GM18873 (cell line): ENCODE measurements around the gene SMARCA5.

Source experiments
- ATAC-seq: cut with Tn5 transposase; IDR thresholded peaks from one replicate; pipeline ENCODE4 v1.9.1; 2021; ENCODE audit warnings: mild to moderate bottlenecking, moderate library complexity, moderate number of reproducible peaks; ENCODE audit not compliant: unreplicated experiment, low FRiP score

Gene SMARCA5

DNA sequence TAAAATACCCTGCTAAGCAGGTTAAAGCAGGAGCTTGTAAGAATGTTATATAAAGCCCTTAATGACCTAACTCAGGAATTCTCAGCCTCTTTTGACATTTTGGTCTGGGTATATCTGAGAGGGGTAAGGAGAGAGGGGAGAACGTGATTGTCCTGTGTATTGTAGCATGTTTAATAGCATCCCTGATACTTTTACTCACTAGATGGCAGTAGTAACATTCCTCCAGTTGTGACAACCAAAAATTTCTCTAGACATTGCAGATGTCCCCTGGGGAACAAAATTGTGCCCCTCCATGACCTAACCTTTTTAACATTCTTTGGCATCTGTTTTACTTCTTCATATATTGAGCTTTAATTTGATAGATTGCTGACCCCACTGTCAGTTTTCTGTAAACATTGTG lies 17.9 kb downstream of the SMARCA5 start:
- no peak for ATAC-seq

DNA sequence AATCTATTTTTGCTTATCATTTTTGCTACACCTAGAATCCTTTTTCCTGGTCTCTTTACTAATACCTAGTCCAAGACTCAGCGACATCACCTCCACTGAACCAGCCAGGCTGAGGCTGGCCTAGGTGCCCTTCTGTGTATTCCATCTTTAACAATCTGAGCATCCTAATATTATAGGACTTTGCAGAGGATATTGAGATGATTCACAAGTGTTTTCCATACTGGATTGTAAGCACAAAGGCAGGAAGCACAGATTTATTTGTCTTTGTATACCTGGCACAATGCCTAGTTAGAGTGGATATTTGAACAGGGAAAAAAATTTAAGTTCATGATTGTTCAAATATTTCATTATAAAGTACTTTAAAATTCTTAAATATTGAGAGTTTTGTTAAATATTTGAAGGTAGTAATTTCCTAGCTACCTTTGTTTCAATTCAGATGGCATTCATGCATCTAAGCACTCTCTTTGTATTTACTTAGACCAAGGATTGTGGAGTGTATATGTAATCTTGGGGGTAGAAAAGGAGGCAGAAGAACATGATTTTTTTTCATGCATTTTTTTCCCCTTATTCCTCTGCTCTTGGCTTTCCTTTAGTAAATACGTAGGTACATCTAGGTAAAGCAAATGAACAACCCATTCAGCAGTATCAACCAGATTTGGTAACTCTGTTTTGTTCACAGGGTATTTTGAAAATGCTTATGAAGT lies 18.4 kb downstream of the SMARCA5 start:
- no peak for ATAC-seq

DNA sequence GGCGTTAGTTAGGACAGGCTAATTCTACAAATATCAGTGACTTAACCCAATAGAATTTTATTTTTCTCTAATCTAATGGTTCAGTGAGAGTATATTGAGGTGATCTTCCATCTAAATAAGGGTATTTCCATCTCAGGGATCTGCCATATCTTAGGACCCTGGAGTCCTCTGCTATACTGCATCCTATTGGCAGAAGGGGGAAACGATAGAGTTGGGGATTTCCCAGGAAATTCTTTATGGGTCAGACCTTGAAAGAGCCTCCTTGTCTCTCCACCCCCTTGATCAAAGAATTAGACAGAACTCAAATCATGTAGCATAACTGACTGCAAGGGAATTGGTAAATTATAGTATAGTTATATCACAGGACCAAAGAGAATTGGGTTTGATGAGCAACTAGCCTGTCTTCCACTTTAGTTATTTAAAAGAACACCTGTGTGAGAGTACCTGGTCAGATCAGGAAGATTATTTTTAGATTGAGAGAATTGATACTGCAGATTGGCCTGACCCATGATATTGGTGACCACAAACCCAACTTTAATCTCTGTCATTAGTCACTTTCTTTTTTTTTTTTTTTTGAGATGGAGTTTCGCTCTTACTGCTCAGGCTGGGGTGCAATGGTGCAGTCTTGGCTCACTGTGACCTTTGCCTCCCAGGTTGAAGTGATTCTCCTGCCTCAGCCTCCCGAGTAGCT lies 25.6 kb downstream of the SMARCA5 start:
- ATAC-seq = no peak

DNA sequence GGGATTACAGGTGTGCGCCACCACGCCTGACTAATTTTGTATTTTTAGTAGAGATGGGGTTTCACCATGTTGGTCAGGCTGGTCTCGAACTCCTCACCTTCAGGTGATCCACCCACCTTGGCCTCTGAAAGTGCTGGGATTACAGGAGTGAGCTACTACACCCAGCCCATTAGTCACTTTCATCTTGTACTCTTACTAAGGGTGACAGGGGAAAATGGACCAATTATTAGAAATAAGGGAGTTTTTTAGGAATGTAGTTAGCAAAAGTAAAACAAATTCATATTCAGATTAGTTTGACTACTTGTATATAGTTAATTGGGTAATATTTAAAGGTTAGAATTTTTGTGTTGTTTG lies 26.1 kb downstream of the SMARCA5 start:
- no peak for ATAC-seq

DNA sequence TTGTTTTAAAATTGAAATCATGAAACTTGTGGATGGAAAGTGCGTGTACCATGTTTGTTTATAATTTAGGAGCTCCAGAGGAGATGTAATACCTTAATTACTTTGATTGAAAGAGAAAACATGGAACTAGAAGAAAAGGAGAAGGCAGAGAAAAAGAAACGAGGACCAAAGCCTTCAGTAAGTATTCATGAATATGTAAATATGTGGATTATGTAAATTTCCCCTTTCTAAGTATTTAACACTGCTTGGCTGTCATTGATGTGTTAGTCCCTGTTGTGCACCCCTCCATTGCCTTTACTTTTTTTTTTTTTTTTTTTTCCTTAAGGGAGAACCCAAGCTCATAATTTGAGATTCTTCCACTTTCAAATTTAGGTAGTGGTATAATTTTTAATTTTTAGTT lies 36.4 kb downstream of the SMARCA5 start:
- ATAC-seq = no peak

DNA sequence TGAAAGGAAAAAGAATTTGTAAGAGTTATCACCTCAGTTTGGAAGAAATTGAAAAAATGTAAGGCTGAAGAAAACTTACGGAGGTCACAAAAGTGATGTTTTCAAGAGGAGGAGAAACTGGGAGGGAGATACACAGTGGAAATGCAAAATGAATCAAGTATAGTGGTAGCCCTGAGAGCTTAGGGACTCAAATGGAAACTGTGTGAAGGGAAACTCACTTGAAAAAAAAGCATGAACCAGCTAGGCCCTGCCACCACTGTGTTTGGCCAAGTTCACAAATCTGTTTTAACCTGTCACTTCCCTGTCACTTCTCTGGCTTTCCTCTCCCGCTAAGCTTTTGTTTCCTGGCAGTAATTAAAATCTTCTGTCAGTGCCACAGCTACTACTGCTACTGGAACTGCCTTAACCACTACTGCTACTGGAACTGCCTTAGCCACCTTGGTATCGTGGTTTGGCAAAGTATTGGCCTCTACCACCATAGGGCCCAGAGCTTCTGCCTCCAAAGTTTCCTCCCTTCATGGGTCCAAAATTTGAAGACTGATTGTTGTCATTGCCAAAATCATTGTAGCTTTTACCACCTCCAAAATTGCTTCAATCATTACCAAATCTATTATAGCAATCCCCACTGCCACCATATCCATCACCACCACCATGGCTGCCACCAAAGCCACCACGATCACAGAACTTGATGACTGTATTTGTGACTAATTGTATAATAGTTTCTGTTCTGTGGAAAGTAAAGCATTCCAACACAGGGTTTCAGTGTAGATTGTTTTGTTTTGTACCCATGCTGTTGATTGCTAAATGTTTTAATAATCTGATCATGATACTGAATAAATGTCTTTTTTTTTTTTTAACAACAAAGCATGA lies 41.5 kb downstream of the SMARCA5 start:
- peak; percentile 71 for ATAC-seq

DNA sequence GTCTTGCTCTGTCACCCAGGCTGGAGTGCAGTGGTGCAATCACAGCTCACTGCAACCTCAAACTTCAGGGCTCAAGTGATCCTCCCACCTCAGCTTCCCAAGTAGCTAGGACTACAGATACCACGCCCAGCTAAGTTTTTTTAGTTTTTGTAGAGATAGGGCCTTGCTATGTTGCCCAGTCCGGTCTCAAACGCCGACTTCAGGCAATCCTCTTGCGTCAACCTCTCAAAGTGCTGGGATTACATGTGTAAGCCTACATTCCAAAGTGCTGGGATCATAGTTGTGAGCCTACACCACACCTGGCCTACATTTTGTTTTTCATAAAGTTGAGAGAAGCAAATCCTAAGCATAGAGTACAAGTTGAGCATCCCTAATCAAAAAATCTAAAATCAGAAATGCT lies 42.2 kb downstream of the SMARCA5 start:
- no peak for ATAC-seq

DNA sequence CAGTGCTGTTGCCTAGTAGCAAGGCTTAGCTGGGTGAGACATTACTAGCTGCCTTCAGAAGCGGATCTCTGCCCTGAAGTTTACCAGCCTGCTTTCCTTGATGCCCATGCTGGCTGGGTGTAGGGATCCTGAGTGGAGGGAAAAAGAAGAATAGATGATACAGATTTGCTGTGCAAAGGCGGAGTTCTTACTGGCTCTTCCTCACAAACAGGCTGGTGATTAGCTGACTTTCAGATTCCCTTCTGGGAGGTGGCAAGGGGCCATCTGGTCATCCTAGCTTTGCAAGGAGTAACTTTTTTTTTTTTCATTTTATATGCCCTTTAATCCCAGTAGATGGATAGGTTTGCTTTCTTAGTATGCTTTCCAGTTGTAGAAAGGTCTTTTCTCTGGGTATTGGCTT lies 44.8 kb downstream of the SMARCA5 start:
- no peak for ATAC-seq

DNA sequence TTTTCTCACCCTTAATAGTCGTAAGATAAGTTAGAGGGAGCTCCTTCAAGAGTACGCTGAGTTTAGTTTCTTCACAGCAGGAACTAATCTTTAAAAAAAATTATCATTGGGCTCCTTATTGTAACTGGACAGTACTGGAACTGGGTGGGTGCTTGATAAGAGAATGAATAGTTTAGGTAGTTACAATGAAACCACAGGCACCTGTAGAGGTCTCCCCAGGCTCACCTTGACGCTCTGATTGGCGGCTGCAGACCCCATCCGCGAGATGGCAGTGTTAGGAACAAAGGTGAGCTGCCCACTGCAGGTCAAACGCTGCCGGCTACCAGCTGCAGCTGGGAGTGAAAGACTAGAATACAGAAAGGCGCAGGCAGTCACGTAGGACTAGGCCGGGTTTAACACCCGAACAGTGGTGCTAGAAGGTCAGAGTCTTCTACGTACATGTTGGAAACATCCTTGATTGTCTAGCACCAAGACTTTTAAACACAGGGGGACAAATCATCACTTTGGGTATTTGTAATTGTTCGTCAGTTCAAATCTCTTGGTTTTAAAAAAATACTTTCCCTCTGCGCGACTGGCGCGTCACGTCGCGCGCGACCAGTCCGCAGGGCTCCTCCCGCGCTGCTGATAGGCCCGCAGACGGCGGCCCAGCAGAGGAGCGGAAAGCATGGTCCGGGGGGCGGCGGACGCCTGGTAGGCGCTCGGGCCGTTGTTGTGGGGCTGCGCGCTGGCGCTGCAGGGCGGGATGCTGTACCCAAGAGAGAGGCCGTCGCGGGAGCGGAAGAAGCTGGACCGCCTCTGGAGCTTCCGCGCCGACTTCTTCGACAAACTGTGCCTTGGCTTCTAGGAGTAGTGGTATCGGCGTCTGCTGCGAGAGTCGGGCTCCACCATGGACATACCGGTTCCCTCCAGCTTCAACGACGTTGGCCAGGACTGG lies 45.6 kb downstream of the SMARCA5 start:
- peak; percentile 86 for ATAC-seq

DNA sequence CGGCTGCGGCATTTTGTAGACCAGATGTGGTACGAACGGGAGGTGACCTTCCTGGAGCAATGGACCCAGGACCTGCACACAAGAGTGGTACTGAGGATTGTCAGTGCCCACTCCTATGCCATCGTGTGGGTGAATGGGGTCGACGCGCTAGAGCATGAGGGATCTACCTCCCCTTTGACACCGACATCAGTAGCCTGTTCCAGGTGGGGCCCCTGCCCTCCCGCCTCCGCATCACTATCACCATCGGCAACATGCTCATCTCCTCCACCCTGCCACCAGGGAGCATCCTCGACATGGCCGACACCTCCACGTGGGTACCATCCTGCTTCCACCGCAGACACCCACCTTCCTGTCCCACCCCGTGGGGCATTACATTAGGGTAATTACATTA lies 46.2 kb downstream of the SMARCA5 start:
- no peak for ATAC-seq

DNA sequence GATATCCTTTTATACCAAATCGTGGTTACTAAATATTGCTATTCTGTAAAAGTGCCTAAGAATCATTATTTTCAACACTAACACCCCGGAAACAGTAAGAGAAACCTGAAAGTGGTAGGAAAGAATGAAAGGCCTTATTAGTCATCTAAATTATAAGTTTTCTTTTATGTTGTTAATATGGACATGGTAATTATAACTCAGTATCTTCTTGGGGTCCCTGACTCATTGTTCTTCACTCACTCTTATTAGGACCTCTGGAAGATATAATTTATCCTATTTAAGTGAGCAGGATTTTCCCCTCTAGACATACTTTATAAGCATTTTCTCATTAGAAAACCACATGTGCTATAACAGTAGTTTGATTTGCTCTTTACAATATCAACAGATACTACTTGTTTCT lies 51.0 kb downstream of the SMARCA5 start:
- ATAC-seq = no peak

DNA sequence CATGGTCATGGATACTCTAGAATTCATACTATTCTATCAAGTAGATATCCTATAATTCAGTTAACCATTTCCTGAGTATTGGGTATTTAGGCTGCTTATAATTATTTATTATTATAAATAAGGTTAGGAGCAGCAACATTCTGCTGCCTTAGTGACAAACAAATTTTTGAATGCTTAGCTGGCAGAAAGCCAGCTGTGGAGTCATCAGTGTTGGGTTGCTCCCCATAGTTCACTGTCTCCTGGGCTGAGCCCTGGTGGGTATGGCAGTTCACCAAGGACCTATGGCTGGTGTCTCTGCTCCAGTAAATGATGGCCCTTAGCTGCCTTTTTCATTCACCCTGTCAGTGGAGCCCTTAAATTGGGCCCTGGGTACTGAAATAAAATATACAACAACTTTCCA lies 61.8 kb downstream of the SMARCA5 start:
- no peak for ATAC-seq

DNA sequence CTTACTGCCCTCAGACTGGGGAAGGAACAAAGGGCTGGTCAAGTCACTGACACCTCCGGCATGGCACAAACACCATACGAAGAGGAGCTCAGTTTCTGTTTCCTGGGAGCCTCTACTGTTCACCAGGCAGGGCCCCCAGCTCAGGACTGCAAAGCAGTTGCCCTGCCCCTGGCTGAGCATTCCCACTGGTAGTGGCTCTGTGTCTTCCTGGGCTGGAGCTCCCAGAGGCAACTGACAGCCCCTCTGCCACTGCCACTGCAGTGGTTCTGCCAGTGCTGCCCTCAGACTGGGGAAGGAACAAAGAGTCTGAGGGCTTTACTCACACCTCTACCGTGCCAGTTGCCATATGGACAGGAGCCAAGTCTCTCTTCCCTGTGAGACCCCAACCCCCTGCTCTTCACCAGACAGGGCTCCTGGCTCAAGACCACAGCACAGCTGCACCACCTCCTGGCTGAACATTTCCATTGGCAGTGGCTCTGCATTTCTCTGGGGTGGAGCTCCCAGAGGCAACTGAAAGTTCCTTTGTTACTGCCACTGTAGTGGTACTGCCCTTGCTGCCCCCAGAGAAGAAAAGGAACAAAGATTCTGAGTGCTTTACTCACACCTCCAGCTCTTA lies 67.9 kb downstream of the SMARCA5 start:
- ATAC-seq = no peak

DNA sequence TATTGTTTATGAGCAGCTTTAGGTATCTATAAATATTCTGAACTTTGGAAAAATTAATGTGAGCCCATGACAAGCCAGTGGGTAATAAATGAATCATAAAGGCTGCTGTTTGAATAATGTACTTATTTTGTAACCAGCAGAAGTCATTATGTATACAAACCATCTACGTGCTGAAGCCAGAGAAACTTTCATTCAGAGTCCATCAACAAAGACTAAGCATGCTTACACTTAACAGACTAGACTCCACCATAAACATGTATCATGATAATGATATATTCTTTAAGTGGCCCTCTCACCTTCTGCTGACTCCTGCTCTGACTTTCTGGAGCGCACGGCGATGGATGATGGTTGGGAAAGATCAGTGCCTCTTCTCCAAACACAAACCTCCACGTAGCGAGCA lies 72.0 kb downstream of the SMARCA5 start:
- no peak for ATAC-seq

DNA sequence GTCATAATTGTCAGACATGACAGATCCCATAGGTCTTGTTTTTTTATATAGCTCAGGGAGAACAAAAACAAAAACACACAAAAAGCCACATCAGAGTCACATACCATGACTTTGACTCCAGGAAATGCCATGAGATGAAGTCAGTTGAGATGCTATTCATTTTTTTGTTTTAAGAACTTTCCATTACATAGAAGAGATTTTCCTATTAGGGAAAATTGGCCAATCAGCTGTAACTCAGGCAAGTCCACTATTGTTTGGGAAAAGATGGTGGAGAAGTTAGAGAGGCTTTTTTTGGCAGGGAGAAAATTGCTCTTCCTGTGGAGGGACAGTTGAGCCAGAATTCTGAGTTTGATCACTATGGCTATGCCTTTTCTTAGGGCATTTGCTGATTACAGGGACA lies 72.6 kb downstream of the SMARCA5 start:
- ATAC-seq = no peak

DNA sequence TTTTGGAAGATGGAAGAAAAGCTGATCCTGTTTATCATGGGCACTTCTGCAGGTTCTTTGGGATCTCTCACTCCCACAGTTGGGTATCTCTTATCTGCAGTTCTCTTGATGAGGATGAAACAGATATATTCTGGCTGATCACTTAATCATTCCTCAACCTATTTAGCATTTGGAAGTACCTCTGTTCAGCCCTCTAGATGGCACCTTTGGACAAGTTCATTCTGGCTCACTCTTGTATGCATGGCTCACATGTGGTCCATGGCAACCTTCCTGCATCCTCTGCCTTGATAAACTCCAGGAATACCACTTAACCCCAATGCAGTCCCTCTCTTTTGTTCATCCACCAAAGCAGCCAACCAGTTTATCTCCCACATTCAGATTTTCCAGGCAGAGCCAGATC lies 74.2 kb downstream of the SMARCA5 start:
- ATAC-seq = no peak

DNA sequence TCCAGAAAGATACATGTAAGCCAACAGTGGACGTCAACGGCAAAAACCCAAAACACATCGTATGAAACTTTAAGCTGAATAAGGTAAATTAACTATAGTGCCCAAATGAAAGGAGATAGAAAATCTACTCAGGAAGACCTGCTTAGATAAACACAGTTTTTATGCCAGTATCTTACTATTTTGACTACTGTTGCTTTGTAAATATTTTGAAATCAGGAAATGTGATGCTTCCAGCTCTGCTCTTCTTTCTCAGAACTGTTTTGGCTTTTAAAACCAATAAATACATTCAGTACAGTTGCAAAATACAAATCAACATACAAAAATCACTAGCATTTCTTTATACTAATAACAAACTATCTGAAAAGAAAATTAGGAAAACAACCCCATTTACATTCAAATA lies 83.8 kb downstream of the SMARCA5 start:
- no peak for ATAC-seq

DNA sequence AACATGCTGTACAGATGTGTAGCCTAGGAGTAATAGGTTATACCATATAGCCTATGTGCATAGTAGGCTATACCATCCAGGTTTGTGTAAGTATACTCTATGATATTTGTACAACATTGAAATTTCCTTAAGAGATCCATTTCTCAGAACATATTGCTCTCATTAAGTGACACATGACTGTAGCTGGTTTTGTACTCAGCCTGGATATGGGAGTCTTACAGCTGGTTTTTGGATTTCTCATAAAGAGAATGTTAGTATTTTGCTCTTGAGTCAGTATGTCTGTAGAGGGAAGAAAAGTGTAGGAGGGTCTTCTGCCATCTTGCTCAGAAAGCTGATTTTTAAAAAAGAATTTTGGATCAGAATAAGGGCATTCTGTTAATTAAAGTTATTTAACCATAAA lies 85.3 kb downstream of the SMARCA5 start:
- no peak for ATAC-seq

DNA sequence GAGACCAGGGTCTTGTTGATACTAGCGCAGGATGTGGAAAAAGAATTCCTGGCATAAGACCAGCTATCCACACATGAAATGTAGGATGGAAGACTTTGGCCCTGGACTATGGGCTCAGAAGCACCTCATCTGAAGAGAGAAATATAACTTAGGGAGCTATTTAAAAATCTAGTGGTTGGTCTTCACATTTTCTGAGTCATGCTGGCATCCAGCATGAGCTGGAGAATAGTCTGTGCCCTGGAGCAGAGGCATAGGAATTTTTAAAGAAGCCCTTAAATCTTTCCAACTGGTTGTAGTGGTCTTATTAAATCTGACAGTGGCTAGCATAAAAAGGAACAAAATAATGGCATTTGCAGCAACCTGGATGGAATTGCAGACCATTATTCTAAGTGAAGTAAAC lies 86.3 kb downstream of the SMARCA5 start:
- no peak for ATAC-seq

DNA sequence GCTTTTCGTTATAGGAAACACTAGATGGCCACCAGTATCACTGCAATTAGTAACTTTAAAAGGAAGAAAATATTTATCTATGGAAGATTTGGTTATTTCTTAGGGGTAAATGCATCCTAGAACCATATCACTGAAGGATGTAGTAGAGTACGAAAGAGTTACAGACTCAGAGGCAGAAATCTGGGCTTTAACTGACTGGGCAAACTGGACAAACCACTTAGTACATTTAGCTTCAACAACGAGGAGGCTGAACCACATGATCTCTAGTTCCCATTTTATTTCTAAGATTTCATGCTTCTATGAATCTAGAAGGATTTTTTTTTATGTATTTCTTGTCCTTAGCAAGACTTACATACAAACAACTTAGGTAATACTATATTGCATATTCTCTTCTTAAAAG lies 93.0 kb downstream of the SMARCA5 start:
- ATAC-seq = no peak
